Measurements from ENCODE around the gene PRMT5. TPM values are rescaled to one million over a fixed set of nuclear protein-coding genes. Genes with fewer than 3 reads are reported as not detected.
A peak's percentile ranks its signal among the peaks of the same experiment; 100 is the strongest.
"Not testable (repeated sequence)": the region's sequence is repeated elsewhere in the genome, so short reads cannot be mapped to it uniquely, and the experiment has no call there.

Gene PRMT5
- total RNA-seq, 2 experiments from 2014 or later, result 85.6 to 100 TPM

DNA sequence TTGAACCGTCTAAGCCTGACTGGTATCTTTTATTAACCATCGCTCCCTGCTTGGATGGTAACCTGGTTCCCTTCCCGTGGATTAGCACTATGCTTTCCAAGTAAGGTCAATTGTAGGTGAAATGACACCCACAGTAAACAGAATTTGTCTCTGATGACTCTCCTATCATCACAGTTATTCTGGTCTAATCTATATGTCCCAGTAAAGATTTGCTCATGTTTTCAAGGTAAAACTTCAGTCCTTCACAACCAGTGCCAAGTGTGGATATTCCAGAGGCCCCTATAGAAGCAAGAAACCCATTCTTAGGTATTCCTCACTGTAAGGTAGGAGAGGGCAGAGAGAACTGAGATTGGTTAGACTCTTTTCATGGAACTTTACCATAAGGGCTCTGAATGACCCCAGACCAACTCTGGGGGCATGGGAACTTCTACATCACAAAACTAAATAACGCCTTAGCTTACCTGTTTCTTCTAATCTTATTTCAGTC, 37.6 kb upstream of the PRMT5 start:
- POLR2A ChIA-PET, result interaction anchor here (0.7 kb wide), 1 partner anchor 94 kb away, joined by 7 read pairs; no protein-coding TSS in a partner anchor
- CTCF ChIA-PET, result interaction anchor here (3.3 kb wide), 1 partner anchor 20 kb away, joined by 22 read pairs; no protein-coding TSS in a partner anchor
- H3K9me3 Mint-ChIP-seq, result no peaks in the 10 kb centered on the region

GRCh38 chr14:22965916-22966782, 37.0 kb upstream of the PRMT5 start:
- H3K27me3 Mint-ChIP-seq; H3K27ac Mint-ChIP-seq; H3K9me3 Mint-ChIP-seq; H3K36me3 Mint-ChIP-seq; H3K4me3 Mint-ChIP-seq; DNase-seq; intact Hi-C loops (cut with micrococcal nuclease); H3K4me1 Mint-ChIP-seq (ENCODE audit: low read depth): not testable (repeated sequence)
- POLR2A ChIA-PET, result interaction anchor here (0.7 kb wide), 1 partner anchor 93 kb away, joined by 7 read pairs; no protein-coding TSS in a partner anchor
- CTCF ChIA-PET, result interaction anchor here (3.3 kb wide), 1 partner anchor 21 kb away, joined by 22 read pairs; no protein-coding TSS in a partner anchor

More for the DNA sequence above, 37.6 kb upstream of the PRMT5 start:
- DNase-seq, result no peak
- Mint-ChIP-seq H3K4me3 (no peak overlapping the region), H3K27ac (no peak overlapping the region), H3K4me1 (ENCODE audit: low read depth) (no peaks in the 10 kb centered on the region), H3K27me3 (no peaks in the 10 kb centered on the region), H3K36me3 (no peaks in the 10 kb centered on the region)
- intact Hi-C loops (cut with micrococcal nuclease), result no loop called here

- H3K27me3 Mint-ChIP-seq, result no peaks in the 10 kb centered on the region
- H3K27ac Mint-ChIP-seq, result no peak overlapping the region
- ChIA-PET CTCF (interaction anchor here (0.6 to 3.9 kb wide), 5 partner anchors 11 to 33 kb away, joined by 3 to 23 read pairs (median 6); partner anchors contain the start of gene PRMT5), POLR2A (interaction anchor here (0.7 kb wide), 1 partner anchor 43 kb away, joined by 3 read pairs; the partner anchor contains the start of gene RBM23)
- H3K4me3 Mint-ChIP-seq, result no peak overlapping the region
- DNase-seq, result no peak
- peaks cover 6% of the 10 kb centered on the region for H3K4me1 Mint-ChIP-seq (ENCODE audit: low read depth)
- no peaks in the 10 kb centered on the region for H3K36me3 Mint-ChIP-seq
- H3K9me3 Mint-ChIP-seq, result no peaks in the 10 kb centered on the region
- intact Hi-C loops (cut with micrococcal nuclease), result no loop called here
These were observed 33.0 kb upstream of the PRMT5 start for GRCh38 chr14:22962061-22962676.

GRCh38 chr14:22955702-22956569, 26.8 kb upstream of the PRMT5 start:
- DNase-seq, result no peak
- peaks cover 22% of the 10 kb centered on the region for H3K36me3 Mint-ChIP-seq
- H3K27me3 Mint-ChIP-seq, result no peaks in the 10 kb centered on the region
- intact Hi-C loops (cut with micrococcal nuclease), result loop anchor here (5.0 kb wide), 1 partner anchor 39 kb away; the partner anchor contains the start of gene RBM23
- H3K27ac Mint-ChIP-seq, result peak overlapping the region; percentile 85
- POLR2A ChIA-PET, result interaction anchor here (0.6 to 1.3 kb wide), 4 partner anchors 17 to 78 kb away, joined by 3 to 7 read pairs (median 4); partner anchors contain the start of genes PRMT5 and RBM23
- H3K4me3 Mint-ChIP-seq, result peak overlapping the region; percentile 88
- no peaks in the 10 kb centered on the region for H3K9me3 Mint-ChIP-seq
- peaks cover 16% of the 10 kb centered on the region for H3K4me1 Mint-ChIP-seq (ENCODE audit: low read depth)
- CTCF ChIA-PET, result interaction anchor here (0.8 to 4.9 kb wide), 16 partner anchors 12 to 386 kb away, joined by 3 to 41 read pairs (median 6); partner anchors contain the start of genes AJUBA, CDH24 and PRMT5

- Mint-ChIP-seq H3K36me3 (peaks cover 30% of the 10 kb centered on the region), H3K27ac (no peak overlapping the region), H3K27me3 (no peaks in the 10 kb centered on the region), H3K4me3 (no peak overlapping the region), H3K9me3 (no peaks in the 10 kb centered on the region), H3K4me1 (ENCODE audit: low read depth) (peaks cover 11% of the 10 kb centered on the region)
- CTCF ChIA-PET, result interaction anchor here (1.0 to 1.3 kb wide), 2 partner anchors 20 to 374 kb away, joined by 3 to 4 read pairs; no protein-coding TSS in a partner anchor
- POLR2A ChIA-PET, result no interaction called here
- intact Hi-C loops (cut with micrococcal nuclease), result no loop called here
- no peak for DNase-seq
These were observed 23.2 kb upstream of the PRMT5 start for GRCh38 chr14:22952418-22952817.

DNA sequence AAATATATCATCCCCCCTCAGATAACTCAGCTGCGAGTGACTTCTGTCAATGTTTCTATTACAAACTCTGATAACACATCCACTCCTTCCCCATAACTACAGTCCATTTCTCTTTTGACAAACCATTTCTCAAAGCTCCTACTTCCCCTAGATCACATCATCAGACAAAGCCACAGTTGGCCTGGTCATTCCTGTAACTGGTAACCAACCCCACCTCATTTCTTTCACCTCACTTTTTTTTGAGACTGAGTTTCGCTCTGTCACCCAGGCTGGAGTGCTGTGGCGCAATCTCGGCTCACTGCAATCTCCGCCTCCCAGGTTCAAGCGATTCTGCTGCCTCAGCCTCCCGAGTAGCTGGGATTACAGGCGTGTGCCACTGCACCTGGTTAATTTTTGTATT, 22.6 kb upstream of the PRMT5 start:
- H3K4me3 Mint-ChIP-seq; DNase-seq; H3K9me3 Mint-ChIP-seq; POLR2A ChIA-PET; intact Hi-C loops (cut with micrococcal nuclease); H3K27ac Mint-ChIP-seq; H3K27me3 Mint-ChIP-seq: not testable (repeated sequence)
- CTCF ChIA-PET, result interaction anchor here (0.8 to 2.3 kb wide), 5 partner anchors 20 to 373 kb away, joined by 3 to 12 read pairs (median 4); partner anchors contain the start of gene CDH24
- peaks cover 11% of the 10 kb centered on the region for H3K4me1 Mint-ChIP-seq (ENCODE audit: low read depth)
- H3K36me3 Mint-ChIP-seq, result peaks cover 34% of the 10 kb centered on the region

DNA sequence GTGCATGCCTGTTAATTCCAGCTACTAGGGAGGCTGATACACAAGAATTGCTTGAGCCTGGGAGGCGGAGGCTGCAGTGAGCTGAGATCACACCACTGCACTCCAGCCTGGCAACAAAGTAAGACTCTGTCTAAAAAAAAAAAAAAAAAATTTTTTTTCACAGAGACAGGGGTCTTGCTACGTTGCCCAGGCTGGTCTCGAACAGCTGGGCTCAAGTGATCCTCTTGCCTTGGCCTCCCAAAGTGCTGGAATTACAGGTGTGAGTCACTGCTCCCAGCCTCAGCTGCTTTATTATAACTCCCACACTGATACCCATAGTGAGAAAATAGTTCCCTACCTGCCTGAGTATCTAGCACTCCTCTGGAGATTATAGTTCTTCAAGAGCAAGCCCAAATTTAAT, 16.5 kb upstream of the PRMT5 start:
- ChIA-PET POLR2A (no interaction called here), CTCF (interaction anchor here (0.6 to 2.1 kb wide), 7 partner anchors 16 to 77 kb away, joined by 3 to 9 read pairs (median 4); partner anchors contain the start of gene PRMT5)
- no peak for DNase-seq
- peaks cover 26% of the 10 kb centered on the region for H3K36me3 Mint-ChIP-seq
- H3K4me3 Mint-ChIP-seq, result no peak overlapping the region
- intact Hi-C loops (cut with micrococcal nuclease), result no loop called here
- H3K27ac Mint-ChIP-seq, result no peak overlapping the region
- H3K27me3 Mint-ChIP-seq, result no peaks in the 10 kb centered on the region
- no peaks in the 10 kb centered on the region for H3K9me3 Mint-ChIP-seq
- H3K4me1 Mint-ChIP-seq (ENCODE audit: low read depth), result no peaks in the 10 kb centered on the region

DNA sequence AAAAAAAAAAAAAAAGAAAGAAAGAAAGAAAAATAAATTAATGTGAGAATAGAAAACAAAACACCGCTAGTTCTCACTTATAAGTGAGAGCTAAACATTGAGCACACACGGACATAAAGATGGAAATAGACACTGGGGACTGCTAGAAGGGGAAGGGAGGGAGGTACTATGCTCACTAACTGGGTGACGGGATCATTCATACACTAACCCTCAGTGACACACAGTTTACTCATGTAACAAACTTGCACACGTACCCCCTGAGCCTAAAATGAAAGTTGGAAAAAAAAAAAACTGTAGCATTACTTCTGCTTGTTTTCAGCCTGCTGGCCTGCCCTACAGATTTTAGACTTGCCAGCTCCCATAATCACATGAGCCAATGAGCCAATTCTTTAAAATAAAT, 10.5 kb upstream of the PRMT5 start:
- CTCF ChIA-PET, result interaction anchor here (0.6 to 1.7 kb wide), 5 partner anchors 16 to 1934 kb away, joined by 3 to 5 read pairs (median 3); partner anchors contain the start of gene AJUBA
- H3K9me3 Mint-ChIP-seq, result no peaks in the 10 kb centered on the region
- no peak overlapping the region for H3K4me3 Mint-ChIP-seq
- intact Hi-C loops (cut with micrococcal nuclease), result no loop called here
- no peaks in the 10 kb centered on the region for H3K27me3 Mint-ChIP-seq
- no peak for DNase-seq
- no peaks in the 10 kb centered on the region for H3K4me1 Mint-ChIP-seq (ENCODE audit: low read depth)
- H3K36me3 Mint-ChIP-seq, result peaks cover 13% of the 10 kb centered on the region
- no peak overlapping the region for H3K27ac Mint-ChIP-seq
- POLR2A ChIA-PET, result no interaction called here

DNA sequence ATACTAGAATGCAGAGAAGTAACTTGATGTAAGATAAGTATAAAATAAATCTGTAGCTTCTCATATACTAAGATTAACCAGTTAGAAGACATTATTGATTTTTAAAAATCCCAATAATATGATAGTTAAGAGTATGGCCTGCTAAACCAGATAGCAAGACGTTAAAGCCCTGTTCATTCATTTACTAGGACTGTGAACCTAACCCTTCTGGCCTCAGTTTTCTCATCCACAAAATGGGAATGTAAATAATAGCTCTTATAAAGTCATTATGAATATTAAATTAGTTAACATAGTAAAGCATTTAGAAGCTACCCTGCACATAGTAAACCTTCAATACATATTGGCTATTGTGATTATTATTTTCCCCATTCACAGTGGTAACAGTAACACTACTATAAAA, 6.0 kb upstream of the PRMT5 start:
- no peak overlapping the region for H3K4me3 Mint-ChIP-seq
- POLR2A ChIA-PET, result no interaction called here
- peaks cover 12% of the 10 kb centered on the region for H3K4me1 Mint-ChIP-seq (ENCODE audit: low read depth)
- H3K9me3 Mint-ChIP-seq, result no peaks in the 10 kb centered on the region
- peaks cover 8% of the 10 kb centered on the region for H3K36me3 Mint-ChIP-seq
- H3K27me3 Mint-ChIP-seq, result no peaks in the 10 kb centered on the region
- no peak overlapping the region for H3K27ac Mint-ChIP-seq
- CTCF ChIA-PET, result interaction anchor here (0.7 to 1.5 kb wide), 7 partner anchors 17 to 133 kb away, joined by 3 to 6 read pairs (median 3); partner anchors contain the start of gene CDH24
- intact Hi-C loops (cut with micrococcal nuclease), result no loop called here
- no peak for DNase-seq

DNA sequence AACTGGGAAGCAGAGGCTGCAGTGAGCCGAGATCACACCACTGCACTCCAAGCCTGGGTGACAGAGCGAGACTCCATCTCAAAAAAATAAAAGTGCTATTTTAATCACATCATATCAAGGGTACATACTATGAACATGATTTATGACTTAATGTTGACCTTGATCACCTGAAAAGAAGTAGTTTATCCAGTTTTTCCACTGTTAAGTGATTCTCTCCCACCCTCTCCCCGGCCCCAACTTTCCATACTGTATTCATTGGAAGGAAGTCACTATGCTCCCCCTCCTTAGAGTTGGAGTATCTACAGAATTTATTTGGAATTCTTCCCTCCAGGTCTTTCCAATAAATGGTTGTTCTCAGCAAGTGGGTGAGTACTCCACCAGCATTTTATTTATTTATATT, 3.0 kb upstream of the PRMT5 start:
- Mint-ChIP-seq H3K36me3 (peaks cover 8% of the 10 kb centered on the region), H3K4me1 (ENCODE audit: low read depth) (peaks cover 24% of the 10 kb centered on the region), H3K9me3 (no peaks in the 10 kb centered on the region), H3K27me3 (no peaks in the 10 kb centered on the region), H3K27ac (peak overlapping the region; percentile 26), H3K4me3 (no peak overlapping the region)
- ChIA-PET CTCF (no interaction called here), POLR2A (interaction anchor here (0.6 kb wide), 1 partner anchor 343 kb away, joined by 3 read pairs; the partner anchor contains the start of gene DAD1)
- DNase-seq, result no peak
- intact Hi-C loops (cut with micrococcal nuclease), result no loop called here

- ChIA-PET CTCF (interaction anchor here (0.7 to 4.6 kb wide), 36 partner anchors 8 to 1202 kb away, joined by 3 to 45 read pairs (median 4); partner anchors contain the start of genes AJUBA, CDH24, DAD1 and HAUS4), POLR2A (interaction anchor here (0.6 to 4.4 kb wide), 10 partner anchors 11 to 341 kb away, joined by 3 to 47 read pairs (median 4); partner anchors contain the start of genes DAD1, HAUS4, OXA1L and RBM23)
- no peak overlapping the region for H3K27ac Mint-ChIP-seq
- H3K36me3 Mint-ChIP-seq, result peaks cover 20% of the 10 kb centered on the region
- H3K27me3 Mint-ChIP-seq, result no peaks in the 10 kb centered on the region
- DNase-seq, result no peak
- no peaks in the 10 kb centered on the region for H3K9me3 Mint-ChIP-seq
- H3K4me3 Mint-ChIP-seq, result no peak overlapping the region
- peaks cover 37% of the 10 kb centered on the region for H3K4me1 Mint-ChIP-seq (ENCODE audit: low read depth)
- intact Hi-C loops (cut with micrococcal nuclease), result loop anchor here (1.0 kb wide), 7 partner anchors 11 to 341 kb away; partner anchors contain the start of genes DAD1, HAUS4, LRP10 and RBM23
These were observed 787 bp upstream of the PRMT5 start for GRCh38 chr14:22929961-22930364.
